Psoas muscle (tissue), 8 donors: Measurements from ENCODE around the gene TMEM132C. TPM values are rescaled to one million over a fixed set of nuclear protein-coding genes. Genes with fewer than 3 reads are reported as not detected.

ENCODE experiments used
- ATAC-seq, 4 donors: fragments of 200-7000 bp; cut with Tn5 transposase; one replicate each; pipeline ENCODE4 v1.9.1; 2020; ENCODE audit warnings: moderate library complexity in 3 of 4, mild to moderate bottlenecking in 2 of 4
- DNase-seq, 2 donors: peaks; one replicate each; pipeline ENCODE4 v3.0.0-alpha.2; 2020
- H3K27ac ChIP-seq: fragments of 200-600 bp; one replicate; pipeline ENCODE4 v1.8.0; 2022
- H3K27me3 ChIP-seq, 3 donors: fragments of 200-600 bp in 1 of 3; one replicate each; pipeline versions ENCODE4 v1.6.1 to v1.8.0; 2013 to 2022; ENCODE audit warnings: low read length in 2 of 3, mild to moderate bottlenecking in 2 of 3, moderate library complexity in 1 of 3; ENCODE audit not compliant: insufficient read depth in 3 of 3
- H3K36me3 ChIP-seq, 2 donors: fragments of 200-600 bp in 1 of 2; one replicate each; pipeline versions ENCODE4 v1.6.1 to v1.8.0; 2013 to 2022; ENCODE audit warnings: low read depth in 1 of 2, mild to moderate bottlenecking in 1 of 2, moderate library complexity in 1 of 2; ENCODE audit not compliant: insufficient read depth in 1 of 2
- H3K4me1 ChIP-seq: fragments of 200-600 bp; one replicate; pipeline ENCODE4 v1.8.0; 2022
- H3K4me3 ChIP-seq: fragments of 200-600 bp; one replicate; pipeline ENCODE4 v1.8.0; 2022; ENCODE audit warnings: mild to moderate bottlenecking
- H3K9me3 ChIP-seq: fragments of 200-600 bp; one replicate; pipeline ENCODE4 v1.8.0; 2022
- CTCF ChIP-seq: fragments of 200-600 bp; IDR thresholded peaks from one replicate; pipeline ENCODE4 v1.8.0; 2022; ENCODE audit warnings: antibody characterized with exemption
- WGBS, 3 donors: extraction: QIAGEN DNeasy Blood & Tissue Kit; methylation state at CpG; one replicate each; pipeline versions ENCODE4 v1.1.6 to v1.1.7; 2013; 5-methylcytosine and 5-hydroxymethylcytosine counted together
- intact Hi-C, 2 donors: fragments of 100-400 bp; cut with DNase I; formaldehyde crosslinking; loops; one replicate each; pipeline versions ENCODE4 v1.11.0 to v1.14.2; 2022
- long read RNA-seq, 2 donors: library from polyadenylated mRNA; unstranded; transcript quantifications; one replicate each; pipeline ENCODE4 v2.0.0, GENCODE V29; 2021
- polyA plus RNA-seq, 3 donors: library from polyadenylated mRNA; stranded (reverse); fragments of 200-250 nt; gene quantifications; one replicate each; pipeline ENCODE4 v1.2.3, GENCODE V29; 2013
- total RNA-seq, 4 donors: library from RNA; stranded (reverse); fragmentation: NEBNext Ultra II Directional in 2 of 4; extraction: Animal tissue kit (Norgen Biotek cat#: 25700) in 2 of 4; gene quantifications; one replicate each; pipeline versions ENCODE4 v1.2.1 to v1.2.4, GENCODE V29; 2021 to 2023
- donor health status: healthy with polysubstance abuse.
- donor health status: DM: no; HTN: no; CAD: no; lungs with moderate emphysema.
- donor health status: Bipolar disorder and iron deficiency.
- donor health status: healthy.
- donor health status: DM: yes; HTN: yes; CAD: no.
- donor health status: DM: no; HTN: no; CAD: no.
- donor health status: DM: no; HTN: no; CAD: no.
- donor health status: DM: yes; HTN: yes; CAD: no.

TMEM132C gene
- under 1 TPM; 0.16 to 0.77 (median 0.51) TPM for total RNA-seq
- under 1 TPM; 0.46 to 0.68 (median 0.47) TPM for polyA plus RNA-seq
- long read RNA-seq, donor 1, partial matches to known transcripts: 1 of 1 reads
- long read RNA-seq, donor 1, other reads (novel, unspliced or antisense): 0 of 1 reads
- long read RNA-seq, donor 2: 0 reads

GRCh38 chr12:128267131-128267622, at the start of gene TMEM132C:
Gene TMEM132C (plus strand): TSS chr12:128267170. CDS start chr12:128267403, 233 bp downstream.
- Histone ChIP-seq H3K27ac (no peak within 1 kb of the TSS), H3K9me3 (no peaks in the 10 kb centered on the region), H3K36me3 (no peaks in the 10 kb centered on the region), H3K4me3 (peak within 1 kb of the TSS; percentile 39), H3K27me3 (peaks cover 12 to 38% (median 18%) of the 10 kb centered on the region in 3 donors), H3K4me1 (no peaks in the 10 kb centered on the region)
- DNase-seq (no peak), ATAC-seq (no peak)
- TF ChIP-seq CTCF: no peak
- intact Hi-C loops: no loop called here
- WGBS, 3 donors: 0 to 1% (median 0%) methylated on average over 18 to 73 of the region's 73 CpGs

DNA sequence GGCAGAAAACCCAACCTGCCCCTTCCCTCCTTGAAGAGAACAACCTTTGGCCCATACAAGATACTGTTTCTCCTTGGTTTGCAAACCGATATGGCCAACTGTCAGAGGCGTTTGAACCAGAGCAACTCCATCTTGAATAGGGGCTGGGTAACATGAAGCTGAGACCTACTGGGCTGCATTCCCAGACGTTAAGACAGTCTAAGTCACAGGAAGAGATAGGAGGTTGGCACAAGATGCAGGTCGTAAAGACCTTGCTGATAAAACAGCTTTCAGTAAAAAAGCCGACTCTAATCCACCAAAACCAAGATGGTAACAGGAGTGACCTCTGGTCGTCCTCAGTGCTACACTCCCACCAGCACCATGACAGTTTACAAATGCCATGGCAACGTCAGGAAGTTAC, 42.7 kb upstream of the TMEM132C start:
- ATAC-seq (no peak), DNase-seq (no peak)
- Histone ChIP-seq H3K4me1 (no peaks in the 10 kb centered on the region), H3K4me3 (no peak overlapping the region), H3K27me3 (peaks cover 0 to 4% (median 0%) of the 10 kb centered on the region in 3 donors), H3K27ac (no peak overlapping the region), H3K9me3 (no peaks in the 10 kb centered on the region), H3K36me3 (no peaks in the 10 kb centered on the region)
- intact Hi-C loops: no loop called here
- no peak for TF ChIP-seq CTCF
- 49 to 59% (median 56%) methylated on average over 7 of the region's 7 CpGs for WGBS, 3 donors

DNA sequence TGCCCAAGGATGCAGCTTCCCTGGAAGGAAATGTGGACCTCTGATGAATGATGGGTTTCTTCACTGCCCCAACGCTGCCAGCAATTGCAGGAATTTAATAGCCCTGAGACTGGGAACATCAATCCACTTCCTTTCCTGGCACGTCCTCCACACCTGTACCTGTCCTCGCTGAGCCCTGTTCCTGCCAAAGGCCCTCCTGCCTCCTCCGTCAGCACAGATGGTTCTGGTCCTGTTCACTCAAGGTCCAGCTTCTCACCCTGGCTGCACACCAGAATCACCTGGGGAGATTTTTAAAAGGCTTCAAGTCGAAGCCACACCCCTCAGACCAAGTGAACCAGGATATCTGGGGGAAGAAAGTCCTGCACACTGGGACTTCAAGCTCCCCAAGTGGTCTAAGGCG, 38.4 kb upstream of the TMEM132C start:
- no peak overlapping the region for H3K27ac ChIP-seq
- no peak for TF ChIP-seq CTCF
- no peaks in the 10 kb centered on the region for H3K9me3 ChIP-seq
- no peak overlapping the region for H3K4me3 ChIP-seq
- WGBS, 3 donors: 64 to 68% (median 64%) methylated on average over 6 of the region's 6 CpGs
- DNase-seq (no peak), ATAC-seq (no peak)
- peaks cover 0 to 4% (median 0%) of the 10 kb centered on the region in 3 donors for H3K27me3 ChIP-seq
- intact Hi-C loops: no loop called here
- no peaks in the 10 kb centered on the region for H3K4me1 ChIP-seq
- no peaks in the 10 kb centered on the region for H3K36me3 ChIP-seq

GRCh38 chr12:128235635-128236417, 31.1 kb upstream of the TMEM132C start:
- WGBS, 3 donors: 58 to 68% (median 60%) methylated on average over 6 of the region's 6 CpGs
- TF ChIP-seq CTCF: no peak

More at GRCh38 chr12:128235635-128236417, 31.1 kb upstream of the TMEM132C start:
- H3K36me3 ChIP-seq: no peaks in the 10 kb centered on the region
- H3K4me1 ChIP-seq: no peaks in the 10 kb centered on the region
- H3K4me3 ChIP-seq: no peak overlapping the region
- ATAC-seq (no peak), DNase-seq (no peak)
- no peaks in the 10 kb centered on the region for H3K27me3 ChIP-seq
- intact Hi-C loops: no loop called here
- H3K27ac ChIP-seq: no peak overlapping the region
- no peaks in the 10 kb centered on the region for H3K9me3 ChIP-seq
